Stimulated activated naive B cell treated with anti-CD40 and anti-IgM and Interleukin-4, amounts not matched to agents 10 μg/mL and 1 μg/mL and 100 μg/mL, for 72 hours (primary cell): ENCODE results near the gene TMEM176A.

Experiments used
- ATAC-seq, 2 donors: fragments of 150-1000 bp; cut with Tn5 transposase; replicated peaks; 2 replicates each; pipeline ENCODE4 v1.10.0; 2021; ENCODE audit warnings: moderate library complexity in 1 of 2
- DNase-seq: peaks from one replicate; pipeline ENCODE4 v3.0.0; 2021
- H3K27ac Mint-ChIP-seq: one replicate; pipeline ENCODE4 v1.8.0; 2022; ENCODE audit warnings: mild to moderate bottlenecking, mixed read lengths
- H3K27me3 Mint-ChIP-seq, 2 donors: one replicate each; pipeline ENCODE4 v1.8.0; 2022; ENCODE audit warnings: mixed read lengths in 2 of 2
- H3K36me3 Mint-ChIP-seq, 2 donors: one replicate each; pipeline ENCODE4 v1.8.0; 2022; ENCODE audit warnings: mixed read lengths in 2 of 2, mild to moderate bottlenecking in 1 of 2
- H3K4me1 Mint-ChIP-seq, 2 donors: one replicate each; pipeline ENCODE4 v1.8.0; 2022; ENCODE audit warnings: mixed read lengths in 2 of 2, mild to moderate bottlenecking in 1 of 2
- H3K4me3 Mint-ChIP-seq, 2 donors: one replicate each; pipeline ENCODE4 v1.8.0; 2022; ENCODE audit warnings: mild to moderate bottlenecking in 2 of 2, mixed read lengths in 2 of 2, moderate library complexity in 1 of 2
- H3K9me3 Mint-ChIP-seq, 2 donors: one replicate each; pipeline ENCODE4 v1.8.0; 2022; ENCODE audit warnings: mixed read lengths in 2 of 2, mild to moderate bottlenecking in 1 of 2

TMEM176A gene

GRCh38 chr7:150778738-150779301, 21.7 kb upstream of the TMEM176A start:
- peak; percentile 52 to 58 for ATAC-seq
- peaks cover 0 to 2% of the 10 kb centered on the region in 2 donors for H3K36me3 Mint-ChIP-seq
- no peak overlapping the region for H3K27ac Mint-ChIP-seq
- peaks cover 3 to 4% of the 10 kb centered on the region in 2 donors for H3K9me3 Mint-ChIP-seq
- peaks cover 16 to 20% of the 10 kb centered on the region in 2 donors for H3K27me3 Mint-ChIP-seq
- peak; percentile 25 for DNase-seq
- H3K4me1 Mint-ChIP-seq, result peaks cover 0 to 1% of the 10 kb centered on the region in 2 donors
- H3K4me3 Mint-ChIP-seq, result no peak overlapping the region

GRCh38 chr7:150780292-150780691, 20.3 kb upstream of the TMEM176A start:
- H3K4me1 Mint-ChIP-seq, result peaks cover 0 to 1% of the 10 kb centered on the region in 2 donors

GRCh38 chr7:150781103-150781502, 19.5 kb upstream of the TMEM176A start:
- no peaks in the 10 kb centered on the region for H3K36me3 Mint-ChIP-seq
- no peak for ATAC-seq
- no peak overlapping the region for H3K27ac Mint-ChIP-seq

More at GRCh38 chr7:150780292-150780691, 20.3 kb upstream of the TMEM176A start:
- no peak for DNase-seq
- Mint-ChIP-seq H3K9me3 (no peaks in the 10 kb centered on the region), H3K27me3 (peaks cover 16 to 20% of the 10 kb centered on the region in 2 donors), H3K36me3 (no peaks in the 10 kb centered on the region), H3K4me3 (no peak overlapping the region), H3K27ac (no peak overlapping the region)
- no peak for ATAC-seq

GRCh38 chr7:150781961-150782360, 18.6 kb upstream of the TMEM176A start:
- no peaks in the 10 kb centered on the region for H3K9me3 Mint-ChIP-seq
- no peak for ATAC-seq
- H3K4me3 Mint-ChIP-seq, result no peak overlapping the region
- peaks cover 16 to 20% of the 10 kb centered on the region in 2 donors for H3K27me3 Mint-ChIP-seq
- no peak for DNase-seq
- H3K27ac Mint-ChIP-seq, result no peak overlapping the region
- peaks cover 5 to 11% of the 10 kb centered on the region in 2 donors for H3K4me1 Mint-ChIP-seq
- H3K36me3 Mint-ChIP-seq, result no peaks in the 10 kb centered on the region

More at GRCh38 chr7:150781103-150781502, 19.5 kb upstream of the TMEM176A start:
- H3K4me3 Mint-ChIP-seq, result no peak overlapping the region
- no peak for DNase-seq
- H3K9me3 Mint-ChIP-seq, result no peaks in the 10 kb centered on the region
- H3K4me1 Mint-ChIP-seq, result peaks cover 4 to 8% of the 10 kb centered on the region in 2 donors
- peaks cover 16 to 20% of the 10 kb centered on the region in 2 donors for H3K27me3 Mint-ChIP-seq

GRCh38 chr7:150784120-150784736, 16.3 kb upstream of the TMEM176A start:
- no peak overlapping the region for H3K4me3 Mint-ChIP-seq
- H3K27ac Mint-ChIP-seq, result no peak overlapping the region
- H3K4me1 Mint-ChIP-seq, result peaks cover 7 to 23% of the 10 kb centered on the region in 2 donors
- ATAC-seq, result no peak
- peaks cover 9 to 36% of the 10 kb centered on the region in 2 donors for H3K27me3 Mint-ChIP-seq
- no peaks in the 10 kb centered on the region for H3K9me3 Mint-ChIP-seq
- no peaks in the 10 kb centered on the region for H3K36me3 Mint-ChIP-seq
- no peak for DNase-seq

DNA sequence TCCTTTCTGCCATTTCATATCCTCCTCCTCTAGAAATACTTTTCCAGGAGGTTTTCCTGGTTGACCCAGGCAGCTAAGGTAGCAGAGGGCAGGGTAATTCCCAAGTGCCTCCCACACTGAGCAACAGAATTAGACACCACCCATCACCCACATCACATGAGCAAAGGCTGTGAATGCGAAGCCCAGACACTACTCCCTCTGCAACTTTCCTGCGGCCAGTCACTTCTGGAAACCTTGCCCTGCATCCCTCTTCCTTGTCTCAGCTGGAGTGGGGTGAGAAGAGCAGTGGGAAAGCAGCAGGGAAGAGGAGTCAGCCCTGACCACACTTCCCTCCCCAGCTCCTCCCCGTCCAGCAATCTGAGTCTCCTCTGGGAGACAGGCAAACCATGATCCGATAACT, 15.6 kb upstream of the TMEM176A start:
- peaks cover 9 to 36% of the 10 kb centered on the region in 2 donors for H3K27me3 Mint-ChIP-seq
- ATAC-seq (no peak), DNase-seq (no peak)
- H3K27ac Mint-ChIP-seq, result no peak overlapping the region
- H3K36me3 Mint-ChIP-seq, result no peaks in the 10 kb centered on the region
- H3K4me3 Mint-ChIP-seq, result no peak overlapping the region
- no peaks in the 10 kb centered on the region for H3K9me3 Mint-ChIP-seq
- peaks cover 7 to 23% of the 10 kb centered on the region in 2 donors for H3K4me1 Mint-ChIP-seq

DNA sequence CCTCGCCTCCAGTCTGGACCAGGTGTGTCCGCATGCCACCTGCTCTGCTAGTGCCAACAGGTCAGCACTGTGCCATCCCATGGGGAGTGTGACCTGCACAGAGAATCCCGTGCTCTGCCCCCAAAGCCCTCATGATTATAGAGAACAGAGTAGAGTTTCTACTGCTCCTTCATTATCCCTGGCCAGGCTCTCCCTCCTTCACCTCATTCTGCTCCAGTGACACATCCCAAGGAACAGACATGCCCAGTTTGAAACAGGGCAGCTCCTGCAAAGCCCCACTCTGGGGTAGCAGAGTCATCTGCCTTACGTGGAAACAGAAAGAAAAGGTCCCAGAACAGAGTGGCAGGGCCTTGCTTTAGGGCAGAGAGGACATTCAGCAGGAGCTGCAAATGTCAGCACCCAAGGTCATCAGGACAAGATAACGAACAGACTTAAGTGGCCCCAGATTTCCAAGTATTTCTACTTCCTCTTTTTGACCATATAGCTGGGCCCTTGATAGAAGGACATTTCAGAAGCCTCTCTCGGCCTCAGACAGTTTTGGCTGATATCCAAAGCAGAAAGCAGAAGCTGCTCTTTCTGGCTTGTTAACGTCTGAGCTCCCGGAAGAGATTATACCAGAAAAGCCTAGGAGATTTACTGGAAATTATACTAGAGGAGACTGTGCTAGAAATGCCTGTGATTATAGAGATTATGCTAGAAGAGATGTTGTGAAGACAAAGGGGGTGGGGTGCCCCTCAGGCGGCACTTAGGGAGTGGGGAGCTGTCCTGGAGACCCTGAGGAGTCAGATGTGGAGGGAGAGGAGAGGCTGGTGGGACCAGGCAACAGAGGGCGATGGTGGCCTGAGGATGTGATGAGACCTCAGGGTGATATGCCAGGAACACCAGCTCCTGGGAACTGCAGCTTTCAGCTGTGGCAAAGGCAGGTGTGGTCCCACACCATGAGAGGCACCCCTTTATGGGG, 13.0 kb upstream of the TMEM176A start:
- peak; percentile 74 for ATAC-seq
- Mint-ChIP-seq H3K4me3 (peak overlapping the region in 1 of 2 donors; percentile 0), H3K4me1 (peaks cover 7 to 23% of the 10 kb centered on the region in 2 donors)

DNA sequence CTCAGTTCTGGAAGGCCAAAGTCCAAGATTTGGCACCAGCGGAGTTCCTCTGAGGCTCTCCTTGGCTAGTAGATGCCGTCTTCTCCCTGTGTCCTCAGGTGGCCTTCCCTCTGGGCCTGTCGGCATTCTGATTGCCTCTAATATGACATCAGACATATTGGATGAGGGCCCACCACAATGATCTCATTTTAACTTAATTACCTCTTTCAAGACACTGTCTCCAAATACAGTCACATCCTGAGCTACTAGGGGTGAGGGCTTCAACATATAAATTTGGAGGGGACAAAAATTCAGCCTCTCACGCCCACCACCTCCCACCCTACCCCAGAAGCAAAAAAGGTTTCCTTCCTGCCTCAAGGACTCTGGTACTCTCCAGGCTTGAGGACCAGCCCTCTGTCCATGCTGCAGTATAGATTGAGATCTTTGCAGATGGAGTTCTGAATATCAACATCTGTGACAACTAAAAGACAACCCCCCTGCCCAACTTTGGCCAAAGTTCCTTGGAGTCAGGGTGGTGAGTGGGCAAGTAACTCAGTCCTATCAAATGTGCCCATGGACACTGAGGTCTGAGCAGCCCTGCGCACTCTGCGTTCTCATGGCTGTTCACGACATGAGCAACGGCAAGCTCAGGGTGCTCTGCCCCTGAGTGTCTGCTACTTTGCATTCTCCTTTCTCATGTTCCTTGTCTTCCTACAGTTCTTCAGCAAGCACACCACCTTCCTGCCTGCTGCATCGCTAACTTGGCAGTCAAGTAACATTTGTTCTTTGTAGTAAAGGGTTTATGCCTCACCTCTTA, 11.9 kb upstream of the TMEM176A start:
- Mint-ChIP-seq H3K4me1 (peaks cover 7 to 23% of the 10 kb centered on the region in 2 donors), H3K27ac (no peak overlapping the region), H3K36me3 (no peaks in the 10 kb centered on the region), H3K9me3 (no peaks in the 10 kb centered on the region), H3K27me3 (peaks cover 7 to 25% of the 10 kb centered on the region in 2 donors), H3K4me3 (no peak overlapping the region)
- no peak for DNase-seq
- no peak for ATAC-seq

More for the DNA sequence above, 13.0 kb upstream of the TMEM176A start:
- Mint-ChIP-seq H3K27ac (peak overlapping the region; percentile 83), H3K27me3 (peaks cover 7 to 25% of the 10 kb centered on the region in 2 donors), H3K9me3 (no peaks in the 10 kb centered on the region), H3K36me3 (no peaks in the 10 kb centered on the region)
- no peak for DNase-seq

DNA sequence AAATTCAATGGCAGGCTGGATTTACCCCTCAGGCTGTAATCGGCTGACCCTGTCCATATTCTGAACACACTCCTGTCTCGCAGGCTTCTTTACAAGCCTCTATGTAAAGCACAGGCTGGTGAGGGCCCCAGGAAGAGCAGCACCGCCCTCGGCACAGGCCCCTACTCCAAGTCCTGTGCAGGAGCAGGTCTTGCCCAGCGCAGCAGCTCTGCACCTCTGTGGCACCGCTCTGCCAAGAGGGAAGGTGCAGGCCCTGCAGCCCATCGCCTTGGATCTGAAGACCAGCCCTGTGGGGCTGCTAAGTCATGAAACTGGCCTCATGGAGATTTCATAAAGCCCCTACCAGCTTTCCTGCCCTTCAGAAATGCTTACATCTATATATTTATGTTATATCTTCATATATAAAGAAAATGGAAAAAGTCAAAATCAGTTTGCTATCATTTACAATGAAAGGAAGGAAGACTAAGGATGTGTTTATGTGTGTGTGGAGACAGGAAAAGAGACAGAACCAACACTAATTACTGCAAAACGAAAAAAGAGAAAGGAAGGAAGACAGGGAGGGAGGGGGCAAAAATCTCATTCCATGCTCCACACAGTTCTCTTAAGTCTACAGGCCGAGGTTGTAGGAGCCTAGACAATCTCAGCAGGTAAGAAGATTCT, 10.0 kb upstream of the TMEM176A start:
- H3K4me3 Mint-ChIP-seq, result no peak overlapping the region
- no peaks in the 10 kb centered on the region for H3K36me3 Mint-ChIP-seq
- H3K9me3 Mint-ChIP-seq, result no peaks in the 10 kb centered on the region
- ATAC-seq (no peak), DNase-seq (no peak)
- H3K27me3 Mint-ChIP-seq, result peaks cover 7 to 25% of the 10 kb centered on the region in 2 donors
- peaks cover 7 to 20% of the 10 kb centered on the region in 2 donors for H3K4me1 Mint-ChIP-seq
- H3K27ac Mint-ChIP-seq, result no peak overlapping the region

DNA sequence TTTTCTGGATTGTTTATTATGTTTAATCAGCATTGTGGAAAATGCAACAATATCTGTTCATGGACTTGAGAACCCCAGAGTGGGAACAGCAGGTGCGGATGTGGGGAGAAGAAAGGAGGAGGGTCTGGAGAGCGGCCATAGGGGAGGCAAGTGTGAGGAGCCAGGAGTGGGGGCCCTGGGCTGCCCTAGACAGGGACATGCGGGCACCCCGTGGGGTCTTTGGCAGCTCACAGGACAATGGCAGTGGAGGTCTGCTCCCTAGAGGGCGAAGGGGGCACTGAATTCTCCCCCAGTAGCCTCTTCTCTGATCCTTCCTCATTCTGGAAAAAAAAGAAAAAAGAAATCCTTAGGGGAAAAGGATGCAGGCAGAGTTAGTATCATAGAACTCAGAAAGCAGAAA, 9.3 kb upstream of the TMEM176A start:
- DNase-seq, result no peak
- peaks cover 4 to 13% of the 10 kb centered on the region in 2 donors for H3K4me1 Mint-ChIP-seq
- peaks cover 12 to 25% of the 10 kb centered on the region in 2 donors for H3K27me3 Mint-ChIP-seq
- H3K36me3 Mint-ChIP-seq, result no peaks in the 10 kb centered on the region
- no peak for ATAC-seq
- H3K4me3 Mint-ChIP-seq, result no peak overlapping the region
- no peaks in the 10 kb centered on the region for H3K9me3 Mint-ChIP-seq
- H3K27ac Mint-ChIP-seq, result no peak overlapping the region

- Mint-ChIP-seq H3K4me1 (peaks cover 4 to 12% of the 10 kb centered on the region in 2 donors), H3K27ac (no peak overlapping the region), H3K9me3 (no peaks in the 10 kb centered on the region), H3K36me3 (no peaks in the 10 kb centered on the region), H3K4me3 (no peak overlapping the region), H3K27me3 (peaks cover 14 to 26% of the 10 kb centered on the region in 2 donors)
- DNase-seq, result no peak
- no peak for ATAC-seq
Measured at GRCh38 chr7:150791746-150792452, 8.7 kb upstream of the TMEM176A start.

GRCh38 chr7:150793569-150794238, 6.9 kb upstream of the TMEM176A start:
- no peak for ATAC-seq
- DNase-seq, result no peak
- no peak overlapping the region for H3K27ac Mint-ChIP-seq

More at GRCh38 chr7:150793569-150794238, 6.9 kb upstream of the TMEM176A start:
- no peak overlapping the region for H3K4me3 Mint-ChIP-seq
- peaks cover 0 to 2% of the 10 kb centered on the region in 2 donors for H3K36me3 Mint-ChIP-seq
- H3K4me1 Mint-ChIP-seq, result no peaks in the 10 kb centered on the region
- H3K27me3 Mint-ChIP-seq, result peaks cover 23 to 25% of the 10 kb centered on the region in 2 donors
- peaks cover 2 to 3% of the 10 kb centered on the region in 2 donors for H3K9me3 Mint-ChIP-seq
